K562 (cell line): ENCODE results near the gene IPP. TPM values are rescaled to one million over a fixed set of nuclear protein-coding genes. Genes with fewer than 3 reads are reported as not detected.

Experiments
- E2F4 ChIP-seq: sonication (generic); formaldehyde crosslinking; IDR thresholded peaks from 2 replicates; pipeline ENCODE4 v1.8.0; 2022; ENCODE audit warnings: mild to moderate bottlenecking, low read depth, missing genetic modification reagents
- ELK1 ChIP-seq: sonication (generic); formaldehyde crosslinking; IDR thresholded peaks from 2 replicates; pipeline ENCODE4 v1.8.1; 2022; ENCODE audit warnings: missing genetic modification reagents
- ERF ChIP-seq: fragments of 450-650 bp; formaldehyde crosslinking; IDR thresholded peaks from 2 replicates; pipeline ENCODE4 v1.4.0; 2020; ENCODE audit warnings: mild to moderate bottlenecking, mixed read lengths
- FIP1L1 ChIP-seq: fragments of 200-400 bp; formaldehyde crosslinking; IDR thresholded peaks from 2 replicates; pipeline ENCODE4 v1.6.1; 2018; ENCODE audit warnings: mild to moderate bottlenecking, low read depth, low read length; ENCODE audit not compliant: poor library complexity, severe bottlenecking
- HMG20B ChIP-seq: fragments of 250-450 bp; sonication (Bioruptor Pico); IDR thresholded peaks from 2 replicates; pipeline ENCODE4 v1.5.0; 2021; ENCODE audit warnings: mild to moderate bottlenecking
- KAT2B ChIP-seq: IDR thresholded peaks from one replicate; pipeline ENCODE4 v1.6.1; 2012; ENCODE audit warnings: low read depth, mild to moderate bottlenecking, control low read depth, inconsistent platforms, low read length, moderate library complexity
- LARP7 ChIP-seq: fragments of 450-650 bp; IDR thresholded peaks from 2 replicates; pipeline ENCODE4 v1.6.1; 2016
- RAD51 ChIP-seq: fragments of 450-650 bp; IDR thresholded peaks from 2 replicates; pipeline ENCODE4 v1.7.1; 2016; ENCODE audit warnings: low read depth, mild to moderate bottlenecking, borderline replicate concordance
- RBFOX2 ChIP-seq: fragments of 200-400 bp; formaldehyde crosslinking; IDR thresholded peaks from 2 replicates; pipeline ENCODE4 v1.6.1; 2017; ENCODE audit warnings: low read depth, mild to moderate bottlenecking, low read length, moderate library complexity
- SAP30 ChIP-seq: fragments of 200-600 bp; sonication (generic); IDR thresholded peaks from 2 replicates; pipeline ENCODE4 v1.6.1; 2012; ENCODE audit warnings: borderline replicate concordance, low read depth, mild to moderate bottlenecking, moderate library complexity, low read length, control low read depth, inconsistent platforms; ENCODE audit not compliant: insufficient read depth, poor library complexity, severe bottlenecking
- SPI1 ChIP-seq: IDR thresholded peaks from 2 replicates; pipeline ENCODE4 v1.6.1; 2011; ENCODE audit warnings: low read depth, low read length, control low read depth, borderline replicate concordance
- TEAD4 ChIP-seq, 2 experiments: sonication (generic) in 1 of 2; formaldehyde crosslinking in 1 of 2; IDR thresholded peaks; 2 replicates each; pipeline versions ENCODE4 v1.6.1 to v1.8.0; 2012 to 2022; ENCODE audit warnings: borderline replicate concordance in 1 of 2, inconsistent platforms in 1 of 2, low read length in 1 of 2, mild to moderate bottlenecking in 1 of 2, missing genetic modification reagents in 1 of 2
- ZNF583 ChIP-seq: fragments of 250-450 bp; sonication (Bioruptor Pico); IDR thresholded peaks from 2 replicates; pipeline ENCODE4 v1.4.0; 2020
- polyA plus RNA-seq, 8 experiments: library from polyadenylated mRNA; depleted of rRNA in 4 of 8; stranded (reverse) in 5 of 8; unstranded in 3 of 8; fragments of >200 nt; fragmentation: Nextera tagmentation in 2 of 8; fragmentation: Illumina TruSeq in 1 of 8; extraction: Ambion mirVana in 2 of 8; extraction: Trizol in 1 of 8; gene quantifications; 2 replicates each; pipeline versions ENCODE4 v1.2.1 to v1.2.3, GENCODE V29; 2011 to 2014; ENCODE audit warnings: inconsistent platforms in 1 of 8, missing spikeins in 1 of 8
- total RNA-seq, 7 experiments: library from RNA; depleted of rRNA in 6 of 7; stranded (reverse); fragments of >200 nt in 6 of 7; fragmentation: Illumina TruSeq in 2 of 7; extraction: Trizol in 2 of 7; gene quantifications; 2 replicates each; pipeline versions ENCODE4 v1.2.1 to v1.2.3, GENCODE V29; 2011 to 2021; ENCODE audit warnings: low replicate concordance in 1 of 7
- TF ChIP-seq, protein P1 (sequence below): fragments of 450-650 bp; IDR thresholded peaks from 2 replicates; pipeline ENCODE4 v1.6.1; 2016; ENCODE audit warnings: missing biosample characterization, missing genetic modification characterization
- TF ChIP-seq, protein P2 (sequence below), 2 experiments: fragments of 450-650 bp; IDR thresholded peaks; 2 replicates each; pipeline ENCODE4 v1.6.1; 2016; ENCODE audit warnings: mild to moderate bottlenecking in 2 of 2, borderline replicate concordance in 1 of 2, low read depth in 1 of 2, moderate library complexity in 1 of 2

The IPP gene
- total and polyA plus RNA-seq, 9 of the 15 experiments (the other 6 are each of a cell fraction or from before 2014, with no cell fraction given) = 6.9 to 15.1 (median 9.7) TPM

GRCh38 chr1:45750298-45751038 is at the start of gene IPP (continued):
- TF ChIP-seq HMG20B (CRISPR knock-in tag) (no peak), ERF (CRISPR knock-in tag) (peak; percentile 73; the same call in 1 of the 2 replicates), RAD51 (no peak), SPI1 (peak; percentile 88), E2F4 (no peak), KAT2B (no peak), TEAD4 (IDR thresholded peaks at IDR 0.05; ENCODE audit: low read length) (0 out of 2 replicates have a peak, but pooled peaks have one; percentile 6), TEAD4 (CRISPR knock-in tag; IDR thresholded peaks at IDR 0.05; ENCODE audit: borderline replicate concordance) (no peak), FIP1L1 (peak; percentile 71), ELK1 (CRISPR knock-in tag) (no peak), SAP30 (no peak), LARP7 (no peak), RBFOX2 (peak; percentile 98), ZNF583 (CRISPR knock-in tag) (peak; percentile 81)
- TF ChIP-seq, protein P1, sequence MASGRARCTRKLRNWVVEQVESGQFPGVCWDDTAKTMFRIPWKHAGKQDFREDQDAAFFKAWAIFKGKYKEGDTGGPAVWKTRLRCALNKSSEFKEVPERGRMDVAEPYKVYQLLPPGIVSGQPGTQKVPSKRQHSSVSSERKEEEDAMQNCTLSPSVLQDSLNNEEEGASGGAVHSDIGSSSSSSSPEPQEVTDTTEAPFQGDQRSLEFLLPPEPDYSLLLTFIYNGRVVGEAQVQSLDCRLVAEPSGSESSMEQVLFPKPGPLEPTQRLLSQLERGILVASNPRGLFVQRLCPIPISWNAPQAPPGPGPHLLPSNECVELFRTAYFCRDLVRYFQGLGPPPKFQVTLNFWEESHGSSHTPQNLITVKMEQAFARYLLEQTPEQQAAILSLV = no peak
- TF ChIP-seq, protein P2, sequence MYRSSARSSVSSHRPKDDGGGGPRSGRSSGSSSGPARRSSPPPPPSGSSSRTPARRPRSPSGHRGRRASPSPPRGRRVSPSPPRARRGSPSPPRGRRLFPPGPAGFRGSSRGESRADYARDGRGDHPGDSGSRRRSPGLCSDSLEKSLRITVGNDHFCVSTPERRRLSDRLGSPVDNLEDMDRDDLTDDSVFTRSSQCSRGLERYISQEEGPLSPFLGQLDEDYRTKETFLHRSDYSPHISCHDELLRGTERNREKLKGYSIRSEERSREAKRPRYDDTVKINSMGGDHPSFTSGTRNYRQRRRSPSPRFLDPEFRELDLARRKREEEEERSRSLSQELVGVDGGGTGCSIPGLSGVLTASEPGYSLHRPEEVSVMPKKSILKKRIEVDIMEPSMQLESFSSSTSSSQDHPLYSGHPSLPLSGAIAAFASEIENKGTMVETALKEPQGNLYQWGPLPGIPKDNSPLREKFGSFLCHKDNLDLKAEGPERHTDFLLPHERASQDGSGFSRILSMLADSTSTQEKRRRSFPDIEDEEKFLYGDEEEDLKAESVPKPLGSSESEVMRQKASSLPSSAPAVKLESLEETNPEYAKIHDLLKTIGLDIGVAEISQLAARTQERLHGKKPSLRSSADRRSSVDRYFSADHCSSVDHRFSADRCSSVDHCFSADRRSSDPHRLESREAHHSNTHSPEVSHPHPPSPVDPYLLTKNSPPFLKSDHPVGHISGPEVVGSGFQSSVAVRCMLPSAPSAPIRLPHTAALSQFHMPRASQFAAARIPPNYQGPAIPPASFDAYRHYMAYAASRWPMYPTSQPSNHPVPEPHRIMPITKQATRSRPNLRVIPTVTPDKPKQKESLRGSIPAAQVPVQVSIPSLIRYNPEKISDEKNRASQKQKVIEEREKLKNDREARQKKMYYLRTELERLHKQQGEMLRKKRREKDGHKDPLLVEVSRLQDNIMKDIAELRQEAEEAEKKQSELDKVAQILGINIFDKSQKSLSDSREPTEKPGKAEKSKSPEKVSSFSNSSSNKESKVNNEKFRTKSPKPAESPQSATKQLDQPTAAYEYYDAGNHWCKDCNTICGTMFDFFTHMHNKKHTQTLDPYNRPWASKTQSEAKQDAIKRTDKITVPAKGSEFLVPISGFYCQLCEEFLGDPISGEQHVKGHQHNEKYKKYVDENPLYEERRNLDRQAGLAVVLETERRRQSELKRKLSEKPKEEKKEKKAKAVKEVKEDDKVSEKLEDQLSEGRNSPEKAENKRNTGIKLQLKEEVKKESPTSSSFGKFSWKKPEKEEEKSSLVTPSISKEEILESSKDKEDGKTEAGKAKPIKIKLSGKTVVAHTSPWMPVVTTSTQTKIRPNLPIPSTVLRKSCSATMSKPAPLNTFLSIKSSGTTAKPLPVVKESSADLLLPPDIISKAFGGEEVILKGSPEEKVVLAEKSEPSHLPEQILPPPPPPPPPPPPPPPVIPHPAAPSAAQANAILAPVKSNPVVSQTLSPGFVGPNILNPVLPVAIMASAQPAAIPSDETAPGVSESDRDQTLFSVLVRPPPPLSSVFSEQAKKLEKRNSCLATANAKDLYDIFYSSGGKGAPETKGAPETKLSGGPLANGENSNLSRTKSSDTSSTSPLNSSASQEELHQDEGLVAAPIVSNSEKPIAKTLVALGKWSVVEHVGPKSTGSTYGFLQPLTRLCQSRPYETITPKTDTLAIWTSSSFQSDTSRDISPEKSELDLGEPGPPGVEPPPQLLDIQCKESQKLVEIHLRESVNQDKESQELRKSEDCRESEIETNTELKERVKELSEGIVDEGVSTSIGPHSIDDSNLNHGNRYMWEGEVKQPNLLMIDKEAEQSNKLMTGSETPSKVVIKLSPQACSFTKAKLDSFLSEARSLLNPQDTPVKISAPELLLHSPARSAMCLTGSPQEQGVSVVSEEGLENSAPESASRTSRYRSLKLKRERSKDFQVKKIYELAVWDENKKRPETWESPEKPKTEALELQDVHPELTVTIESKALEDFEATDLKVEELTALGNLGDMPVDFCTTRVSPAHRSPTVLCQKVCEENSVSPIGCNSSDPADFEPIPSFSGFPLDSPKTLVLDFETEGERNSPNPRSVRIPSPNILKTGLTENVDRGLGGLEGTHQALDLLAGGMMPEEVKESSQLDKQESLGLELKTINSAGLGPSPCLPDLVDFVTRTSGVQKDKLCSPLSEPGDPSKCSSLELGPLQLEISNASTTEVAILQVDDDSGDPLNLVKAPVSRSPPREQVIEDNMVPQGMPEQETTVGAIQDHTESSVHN (IDR thresholded peaks at IDR 0.05; ENCODE audit: borderline replicate concordance in 1 of 2, low read depth in 1 of 2) = no peak
